ENCODE measurements around the gene SKAP1.
"Not testable (repeated sequence)": the region's sequence is repeated elsewhere in the genome, so short reads cannot be mapped to it uniquely, and the experiment has no call there.

SKAP1 gene

DNA sequence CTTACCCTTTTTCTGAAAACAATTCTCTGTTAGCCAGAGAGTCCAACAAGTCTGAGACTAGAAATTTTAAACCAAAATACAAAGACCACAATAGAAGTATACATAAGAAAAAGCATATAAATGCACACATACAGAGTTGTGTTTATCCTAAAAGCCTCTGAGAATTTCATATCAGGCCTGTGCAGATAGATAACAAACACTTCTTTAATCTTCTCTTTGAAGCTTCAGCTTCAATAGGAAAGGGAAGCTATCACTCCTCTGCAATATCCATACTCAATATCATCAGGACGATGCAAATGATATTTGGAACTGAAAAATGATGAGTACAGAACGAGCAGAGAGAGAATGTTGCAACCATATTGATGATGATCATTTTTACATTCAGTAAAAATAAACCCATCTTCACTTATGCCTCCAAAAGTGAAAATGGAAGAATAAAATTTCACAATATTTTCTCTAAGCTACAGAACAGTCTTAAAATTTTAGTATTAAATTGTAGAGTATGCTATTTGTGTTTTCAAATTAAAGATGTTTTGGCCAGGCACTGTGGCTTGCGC lies 61.6 kb downstream of the SKAP1 start:
- DNase-seq (ENCODE audit: low read depth) = no peak

DNA sequence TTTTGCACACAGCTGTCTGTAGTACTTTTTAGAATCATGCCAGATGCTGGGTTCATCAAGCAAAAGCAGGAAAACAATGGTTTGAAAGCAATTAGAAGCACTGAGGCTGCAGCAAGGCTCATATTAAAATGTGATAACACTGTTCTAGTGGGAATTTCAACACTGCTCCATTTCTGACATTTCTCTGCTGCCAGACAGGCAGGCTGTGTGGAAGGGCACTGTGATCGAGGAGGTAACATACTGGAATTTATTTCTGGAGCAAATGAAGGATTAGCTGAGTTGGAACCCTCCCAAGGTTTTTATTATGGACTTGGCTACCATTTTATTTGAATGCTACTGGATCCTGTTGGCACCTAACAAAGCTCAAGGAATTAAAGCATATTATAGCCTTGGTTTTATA lies 66.9 kb downstream of the SKAP1 start:
- no peak for DNase-seq (ENCODE audit: low read depth)

DNA sequence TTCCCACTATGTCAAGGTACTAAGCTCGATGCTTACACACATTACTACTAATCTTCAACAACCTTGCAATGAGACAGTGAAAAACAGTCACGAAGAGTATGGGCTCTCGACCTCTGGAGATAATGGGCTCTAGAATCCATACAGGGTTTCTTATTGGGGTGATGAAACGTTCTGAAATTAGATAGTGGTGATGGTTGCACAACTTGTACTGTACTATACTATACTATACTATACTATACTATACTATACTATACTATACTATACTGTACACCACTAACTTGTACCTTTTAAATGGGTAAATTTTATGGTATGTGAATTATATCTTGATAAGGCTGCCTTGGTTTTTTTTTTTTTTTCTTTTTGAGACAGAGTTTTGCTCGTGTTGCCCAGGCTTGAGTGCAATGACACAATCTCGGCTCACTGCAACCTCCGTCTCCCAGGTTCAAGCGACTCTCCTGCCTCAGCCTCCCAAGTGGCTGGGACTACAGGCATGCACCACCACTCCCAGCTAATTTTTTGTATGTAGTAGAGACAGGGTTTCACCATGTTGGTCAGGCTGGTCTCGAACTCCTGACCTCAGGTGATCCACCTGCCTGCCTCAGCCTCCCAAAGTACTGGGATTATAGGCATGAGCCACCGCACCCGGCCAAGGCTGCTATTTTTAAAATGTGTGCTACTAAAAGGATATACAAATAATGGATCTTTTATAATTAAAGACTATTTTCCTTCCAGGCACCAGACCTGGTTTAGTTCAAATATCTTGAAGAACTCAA lies 69.0 kb downstream of the SKAP1 start:
- not testable (repeated sequence) for DNase-seq (ENCODE audit: low read depth)

DNA sequence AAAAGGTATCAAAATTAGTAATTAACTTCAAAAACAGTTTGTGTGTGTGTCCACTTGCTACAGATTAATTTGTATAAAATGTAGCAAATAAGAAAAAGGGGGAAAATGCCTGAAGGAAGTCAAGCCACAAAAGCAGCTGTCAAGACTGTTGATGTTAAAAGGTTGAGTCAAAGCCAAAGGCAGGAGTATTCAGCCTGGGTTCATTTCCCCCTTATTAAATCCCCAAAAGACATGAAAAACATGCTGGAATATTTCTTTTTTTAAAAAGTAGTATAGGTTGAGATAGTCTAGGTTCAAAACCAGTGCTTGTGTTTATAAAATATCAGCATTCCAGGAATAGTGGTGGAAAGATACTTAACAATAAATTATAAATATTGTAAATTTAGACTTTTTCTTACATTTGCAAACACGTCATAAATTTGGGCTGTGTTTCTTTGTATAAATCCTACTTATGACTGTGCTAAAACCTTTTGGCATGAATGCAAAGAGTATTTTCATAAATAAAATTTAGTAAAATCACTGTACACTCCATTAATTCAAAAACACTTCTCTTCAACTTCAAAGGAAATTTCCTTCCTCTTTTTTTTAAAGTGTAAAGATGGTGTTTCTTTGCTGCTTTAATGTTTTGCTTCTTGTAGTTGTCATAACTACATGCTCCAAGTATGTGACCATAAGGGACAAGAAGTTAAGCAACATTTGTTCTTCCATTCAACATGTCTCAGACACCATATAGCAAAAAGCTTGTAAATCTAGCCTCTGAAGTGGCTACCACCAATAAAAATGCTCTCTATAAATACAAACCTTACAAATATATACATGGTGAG lies 72.0 kb downstream of the SKAP1 start:
- no peak for DNase-seq (ENCODE audit: low read depth)

DNA sequence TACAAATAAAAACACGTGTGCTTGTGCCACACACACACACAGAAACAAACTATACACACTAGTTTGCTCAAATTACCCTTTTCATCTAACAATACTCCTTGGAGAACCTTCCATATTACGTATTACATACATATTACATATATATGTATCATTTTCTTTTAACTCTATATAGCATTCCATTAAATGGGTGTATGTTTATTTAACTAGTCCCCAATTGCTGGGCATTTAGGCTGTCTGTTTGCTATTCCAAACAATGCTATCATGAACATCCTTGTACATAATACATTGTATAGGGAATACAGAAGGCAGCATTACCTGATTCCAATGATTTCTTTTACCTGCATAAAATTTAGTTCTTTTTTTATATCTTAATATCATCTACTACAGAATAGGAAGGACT lies 73.1 kb downstream of the SKAP1 start:
- DNase-seq (ENCODE audit: low read depth) = no peak

DNA sequence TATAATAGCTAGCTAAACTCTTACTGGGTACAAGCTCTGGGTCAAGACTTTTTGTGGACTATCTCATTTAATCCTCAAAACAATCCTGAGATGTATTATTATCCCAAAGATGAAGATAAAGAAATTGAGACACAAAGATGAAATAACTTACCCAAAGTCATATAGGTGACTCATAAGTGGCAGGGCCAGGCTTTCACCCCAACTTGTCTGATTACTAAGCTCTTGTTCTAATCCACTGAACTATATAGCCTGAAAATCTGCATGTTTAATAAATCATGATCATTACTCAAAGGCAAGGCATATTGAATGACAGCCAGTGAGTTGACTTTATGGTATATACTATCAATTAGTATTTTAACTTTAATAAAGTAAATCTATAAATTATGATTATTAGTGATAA lies 77.4 kb downstream of the SKAP1 start:
- DNase-seq (ENCODE audit: low read depth) = no peak

GRCh38 chr17:48351911-48352332 lies 78.1 kb downstream of the SKAP1 start:
- no peak for DNase-seq (ENCODE audit: low read depth)

DNA sequence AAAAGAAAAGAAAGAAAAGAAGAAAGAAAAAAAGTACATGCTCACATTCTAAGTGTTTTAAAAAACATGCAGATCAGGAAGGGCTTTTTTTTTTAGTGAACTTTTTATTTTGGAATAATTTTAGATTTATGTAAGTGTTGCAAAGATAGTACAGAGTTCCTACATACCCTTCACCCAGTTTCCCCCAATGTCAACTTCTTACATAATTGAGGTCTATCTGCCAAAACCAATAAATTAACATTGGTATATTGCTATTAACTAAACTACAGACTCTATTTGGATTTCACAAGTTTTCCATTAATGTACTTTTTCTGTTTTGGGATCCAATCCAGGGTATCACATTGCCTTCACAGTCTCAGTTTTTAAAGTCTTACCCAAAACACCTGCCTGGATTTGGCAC lies 81.7 kb downstream of the SKAP1 start:
- no peak for DNase-seq (ENCODE audit: low read depth)

DNA sequence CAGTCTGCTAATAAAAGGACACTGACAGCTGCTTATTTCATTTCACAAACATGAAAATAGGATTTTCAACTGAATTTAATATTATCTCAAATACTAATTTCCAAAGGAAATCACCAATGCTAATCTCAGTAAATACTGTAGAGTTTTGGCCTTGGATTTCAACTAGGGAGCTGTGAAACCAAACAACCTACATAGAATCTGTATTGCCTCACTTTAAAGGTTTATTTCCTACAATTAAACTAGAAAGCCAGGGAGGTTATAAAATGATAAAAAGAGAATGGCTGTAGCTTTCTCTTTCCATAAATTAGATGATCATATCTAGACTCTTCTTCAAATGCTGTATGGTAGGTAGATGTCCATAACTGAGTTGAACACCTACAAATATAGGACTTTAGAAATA lies 82.8 kb downstream of the SKAP1 start:
- DNase-seq (ENCODE audit: low read depth) = no peak

DNA sequence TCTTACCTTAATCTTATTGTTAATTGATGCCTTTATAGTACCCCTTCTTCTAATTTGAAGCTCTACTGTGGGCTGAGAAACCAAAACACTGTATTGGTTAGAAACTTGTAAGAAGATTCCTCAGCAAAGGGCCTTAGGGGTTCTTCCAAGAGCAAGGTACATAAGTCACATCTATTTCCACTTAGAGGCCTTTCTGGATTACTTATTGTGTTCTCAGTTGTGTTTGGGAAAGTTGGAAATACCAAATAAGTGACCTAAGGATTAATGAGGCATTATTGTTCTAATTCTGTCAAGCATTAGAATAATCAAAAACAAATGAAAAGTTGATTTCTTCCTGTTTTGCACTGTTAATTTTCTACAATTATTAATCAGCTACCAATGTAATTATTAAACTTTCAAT lies 85.8 kb downstream of the SKAP1 start:
- no peak for DNase-seq (ENCODE audit: low read depth)

GRCh38 chr17:48340916-48341315 lies 89.1 kb downstream of the SKAP1 start:
- DNase-seq (ENCODE audit: low read depth) = no peak

DNA sequence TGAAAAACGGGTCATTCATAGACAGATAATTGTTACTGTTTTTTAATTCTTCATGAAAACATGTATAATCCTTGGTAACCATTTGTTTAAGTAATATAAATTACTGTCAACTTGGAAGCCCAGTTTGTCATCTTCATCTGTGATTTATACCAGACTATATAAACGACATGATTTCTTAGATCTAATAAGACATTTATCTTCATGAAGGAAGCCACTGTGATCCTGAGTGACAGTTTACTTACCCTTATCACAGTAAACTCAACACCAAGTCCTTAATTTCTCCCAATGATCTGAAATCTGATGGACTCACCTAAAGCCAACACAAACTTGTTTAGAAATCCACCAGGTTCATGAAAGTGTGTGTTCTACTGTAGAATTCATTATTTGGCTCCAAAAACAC lies 91.3 kb downstream of the SKAP1 start:
- no peak for DNase-seq (ENCODE audit: low read depth)

GRCh38 chr17:48337903-48338302 lies 92.1 kb downstream of the SKAP1 start:
- not testable (repeated sequence) for DNase-seq (ENCODE audit: low read depth)

GRCh38 chr17:48336986-48337385 lies 93.0 kb downstream of the SKAP1 start:
- DNase-seq (ENCODE audit: low read depth) = no peak

- DNase-seq (ENCODE audit: low read depth) = no peak
These were observed 94.0 kb downstream of the SKAP1 start for GRCh38 chr17:48335858-48336500.

DNA sequence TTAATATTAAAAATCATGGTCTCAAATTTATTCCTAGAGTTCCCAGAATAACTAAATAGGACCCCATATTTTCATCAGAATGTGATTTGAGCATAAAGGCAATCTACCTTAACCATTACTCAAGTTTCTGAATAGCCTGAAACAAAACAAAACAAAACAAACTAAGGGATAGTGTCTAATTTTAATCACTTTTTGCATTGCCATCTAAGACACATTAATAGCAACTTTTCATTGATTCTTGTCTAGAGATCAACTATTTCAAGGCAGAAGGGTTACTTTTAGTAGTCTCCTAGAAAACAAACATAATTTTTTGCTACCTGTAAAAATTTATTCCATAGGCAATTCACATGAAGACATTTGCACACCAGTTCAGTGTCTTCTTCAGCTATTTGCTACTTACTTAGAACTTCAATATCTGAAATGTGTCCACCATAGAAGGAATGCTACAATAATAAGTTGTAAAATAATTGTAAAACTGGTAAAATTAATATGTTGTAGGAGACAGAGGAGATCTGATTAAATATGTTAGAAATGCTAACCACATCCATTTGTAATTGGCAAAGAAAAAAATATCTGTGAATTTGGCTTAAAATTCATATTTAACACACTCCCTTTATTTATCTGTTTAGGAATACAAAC lies 94.7 kb downstream of the SKAP1 start:
- no peak for DNase-seq (ENCODE audit: low read depth)

DNA sequence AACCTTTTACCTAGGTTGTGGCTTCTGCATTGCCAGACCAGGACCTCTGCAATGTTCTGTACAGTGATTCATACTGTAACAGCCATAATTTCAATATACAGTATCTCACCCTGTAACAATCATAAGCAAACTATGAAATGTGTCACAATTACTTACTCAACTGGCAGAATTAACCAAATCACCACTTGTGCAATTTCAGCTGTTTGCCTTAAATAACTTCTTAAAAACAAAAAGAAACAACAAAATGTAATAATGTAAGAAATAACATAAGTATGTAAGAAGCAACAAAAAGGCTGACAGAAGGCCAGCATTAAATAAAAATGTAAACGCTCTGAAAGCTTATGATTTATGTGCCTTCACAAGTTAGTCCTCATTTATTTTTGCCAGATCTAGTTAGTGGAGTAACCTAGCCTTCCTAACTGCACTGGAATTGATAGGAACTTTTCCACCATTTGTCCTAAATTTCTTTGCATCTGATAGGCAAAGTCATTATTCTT lies 96.9 kb downstream of the SKAP1 start:
- DNase-seq (ENCODE audit: low read depth) = no peak

DNA sequence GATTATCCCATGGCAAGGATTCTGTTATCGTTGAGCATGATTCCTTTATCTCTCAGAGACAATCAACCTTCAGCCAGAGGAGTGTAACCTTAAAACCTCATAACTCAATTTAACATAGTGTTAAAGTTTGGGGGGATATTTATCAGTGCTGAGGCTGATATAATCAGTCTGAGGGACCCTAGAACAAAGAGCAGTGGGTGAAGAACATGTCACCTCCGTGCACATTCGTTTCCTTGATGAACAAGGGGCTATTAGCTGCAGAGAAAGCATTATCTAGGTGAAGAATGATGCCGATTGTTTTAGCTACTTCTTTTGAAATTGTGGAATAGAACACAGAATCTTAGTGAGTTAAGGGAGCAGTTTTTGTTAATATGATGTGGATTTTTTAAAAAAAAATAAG lies 99.1 kb downstream of the SKAP1 start:
- DNase-seq (ENCODE audit: low read depth) = no peak

DNA sequence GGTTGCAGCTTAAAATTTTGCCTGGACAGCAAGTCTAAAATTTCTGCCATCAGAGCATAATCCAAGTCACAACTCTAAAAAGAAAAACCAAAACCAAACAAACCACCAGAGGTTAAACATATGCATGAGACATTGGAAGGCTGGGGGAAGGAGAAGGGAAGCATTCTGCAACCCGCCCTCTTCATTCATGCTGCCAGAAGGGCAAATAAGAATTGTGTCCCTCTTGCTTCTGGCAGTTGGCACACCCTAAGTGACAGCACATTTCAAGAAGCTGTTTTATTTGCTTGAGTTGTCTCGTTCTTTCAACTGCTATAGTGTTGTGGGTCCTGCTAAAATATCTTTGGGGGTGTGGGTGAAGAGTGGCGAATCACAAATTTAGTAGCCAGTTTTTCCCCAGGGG lies 99.6 kb downstream of the SKAP1 start:
- DNase-seq (ENCODE audit: low read depth) = no peak

DNA sequence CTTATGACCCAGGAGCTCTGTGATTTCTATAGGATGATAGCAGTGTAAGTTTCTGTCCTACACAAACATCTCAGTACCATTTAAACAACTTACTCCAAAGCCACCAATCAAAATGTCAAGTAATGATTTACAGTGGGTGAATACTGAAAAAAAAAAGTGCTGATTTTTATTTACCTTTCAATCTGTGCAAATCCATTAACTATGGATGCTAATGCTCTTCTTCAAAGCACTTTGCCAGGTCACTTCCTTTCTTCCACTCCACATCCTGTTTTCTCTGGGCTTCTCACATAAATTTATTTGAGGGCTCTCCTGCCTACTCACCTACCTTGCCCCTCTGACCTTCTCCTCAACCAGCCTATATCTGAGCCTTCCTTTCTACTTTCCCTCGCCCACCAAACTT lies 101.6 kb downstream of the SKAP1 start:
- no peak for DNase-seq (ENCODE audit: low read depth)

DNA sequence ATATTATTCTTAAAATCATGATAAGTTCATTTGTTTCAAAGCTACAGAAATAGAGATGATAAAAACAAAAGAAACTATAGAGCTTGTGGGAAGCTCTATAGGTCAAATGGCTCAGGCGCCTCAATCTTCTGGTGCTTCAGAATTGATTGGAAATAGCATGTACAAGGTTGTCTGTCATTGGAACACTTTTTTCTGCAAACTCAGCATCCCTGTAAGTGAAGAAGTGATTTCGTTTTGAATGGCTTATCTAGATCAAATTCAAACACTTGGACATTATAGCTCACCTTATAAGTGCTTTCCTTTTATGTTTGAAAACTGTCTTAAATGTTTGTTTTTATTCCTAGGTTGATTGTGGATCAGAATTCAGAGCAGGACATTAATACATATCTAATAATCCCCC lies 103.7 kb downstream of the SKAP1 start:
- DNase-seq (ENCODE audit: low read depth) = no peak

DNA sequence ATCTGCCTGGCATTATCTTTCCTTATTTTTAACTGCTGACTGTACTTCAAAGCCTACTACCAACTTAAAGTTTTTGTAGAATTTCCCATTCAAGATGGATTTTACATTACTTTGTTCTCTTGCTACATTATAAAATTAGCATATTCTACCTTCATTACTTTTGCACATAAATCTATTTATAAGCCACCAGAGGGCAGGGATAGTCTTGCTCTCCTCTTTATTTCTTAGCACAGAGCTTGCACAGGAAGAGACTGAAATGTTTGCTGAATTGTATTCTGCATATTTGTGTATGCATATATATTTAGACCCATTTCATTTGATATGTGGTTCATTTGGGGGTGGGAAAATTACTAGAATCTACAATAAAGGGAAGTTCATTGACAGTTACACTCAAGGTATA lies 108.0 kb downstream of the SKAP1 start:
- no peak for DNase-seq (ENCODE audit: low read depth)
